ENCODE results near the gene BTBD10.

The BTBD10 gene

DNA sequence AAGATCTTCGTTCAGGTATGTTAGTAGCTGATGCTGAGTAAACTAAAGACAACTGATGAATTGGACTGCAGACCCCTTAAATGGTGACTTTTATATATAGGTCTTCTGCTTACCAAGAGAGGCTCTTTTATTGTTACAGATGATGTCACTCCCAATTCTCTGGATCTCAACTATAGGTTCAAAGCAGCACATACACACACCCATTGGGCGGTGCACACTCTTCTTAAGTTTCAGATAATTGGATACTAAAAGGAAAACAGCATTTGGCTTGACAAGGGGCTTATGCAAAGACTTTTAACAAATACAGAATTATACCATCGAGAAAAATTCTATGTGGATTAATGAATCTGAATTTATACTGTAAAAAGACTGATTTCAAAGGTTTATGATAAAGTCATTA lies 32.9 kb upstream of the BTBD10 start, which contains the start of gene PTH:
PTH (minus strand) TSS at position 69 of the 400 bp plus-strand sequence. CDS start 3,142 bp downstream, outside the sequence.
- TF ChIP-seq EP300 (IDR thresholded peaks at IDR 0.05; ENCODE audit: borderline replicate concordance) (no peak), TCF12 (IDR thresholded peaks at IDR 0.05; ENCODE audit: low read depth) (no peak), TEAD4 (IDR thresholded peaks at IDR 0.05) (no peak), CEBPB (IDR thresholded peaks at IDR 0.05) (no peak), RAD21 (IDR thresholded peaks at IDR 0.05; ENCODE audit: low read depth) (no peak), YY1 (IDR thresholded peaks at IDR 0.05; ENCODE audit: low read depth) (no peak), USF1 (IDR thresholded peaks at IDR 0.05) (no peak), EGR1 (IDR thresholded peaks at IDR 0.05) (no peak), NFIC (IDR thresholded peaks at IDR 0.05) (no peak), ZBTB7A (IDR thresholded peaks at IDR 0.05; ENCODE audit: low read depth) (no peak)

DNA sequence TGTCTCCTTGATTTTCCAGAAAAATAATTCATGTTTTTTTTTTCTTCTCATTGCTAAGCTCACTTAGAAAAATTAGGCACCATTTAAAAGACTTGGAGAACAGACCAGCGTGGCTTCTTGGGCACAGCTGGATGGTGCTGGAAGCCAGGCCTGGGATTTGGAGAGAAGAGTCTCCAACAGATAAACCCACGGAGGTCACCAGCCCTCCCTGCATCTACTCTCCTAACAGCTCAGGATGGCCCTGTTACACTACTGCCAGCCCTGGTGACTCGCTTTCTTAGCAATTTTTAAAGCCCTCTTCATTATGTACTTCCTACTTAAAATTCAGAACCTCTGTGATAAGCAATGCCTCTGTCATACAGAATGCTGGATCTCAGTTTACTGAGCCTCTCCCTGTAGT lies 31.0 kb upstream of the BTBD10 start:
- TF ChIP-seq YY1 (IDR thresholded peaks at IDR 0.05; ENCODE audit: low read depth) (no peak), TEAD4 (IDR thresholded peaks at IDR 0.05) (no peak), ZBTB7A (IDR thresholded peaks at IDR 0.05; ENCODE audit: low read depth) (no peak)

DNA sequence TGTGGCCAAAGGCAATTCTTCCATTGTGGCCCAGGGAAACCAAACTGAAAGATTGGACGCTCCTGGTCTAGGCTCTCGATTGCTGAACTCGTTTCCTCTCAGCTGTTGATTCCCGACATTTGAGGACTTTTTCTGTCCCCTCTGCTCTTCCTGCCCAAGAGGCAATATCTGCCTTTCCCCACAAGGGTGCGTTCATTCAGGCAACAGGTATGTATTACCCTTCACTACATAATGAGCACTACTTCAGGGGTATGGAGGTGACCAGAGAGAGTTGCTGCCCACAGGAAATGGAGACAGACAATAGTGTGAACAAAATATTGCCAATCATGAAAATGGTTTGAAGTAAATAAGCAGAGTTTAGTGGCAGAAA lies 24.6 kb upstream of the BTBD10 start:
- peak; percentile 15; the same call in 1 of the 2 replicates for TF ChIP-seq RAD21 (IDR thresholded peaks at IDR 0.05; ENCODE audit: low read depth)
- TF ChIP-seq FOXM1 (IDR thresholded peaks at IDR 0.05; ENCODE audit: borderline replicate concordance, low read depth): no peak

- TF ChIP-seq MAX (IDR thresholded peaks at IDR 0.05): no peak
These were observed 24.1 kb upstream of the BTBD10 start for GRCh38 chr11:13486926-13487660.

GRCh38 chr11:13480198-13480597 lies 17.2 kb upstream of the BTBD10 start:
- TF ChIP-seq YY1 (IDR thresholded peaks at IDR 0.05; ENCODE audit: low read depth) (no peak), CEBPB (IDR thresholded peaks at IDR 0.05) (no peak), MAX (IDR thresholded peaks at IDR 0.05) (no peak), EGR1 (IDR thresholded peaks at IDR 0.05) (no peak), NFIC (IDR thresholded peaks at IDR 0.05) (no peak), TCF12 (IDR thresholded peaks at IDR 0.05; ENCODE audit: low read depth) (no peak), CREB1 (IDR thresholded peaks at IDR 0.05; ENCODE audit: low read depth) (no peak), USF1 (IDR thresholded peaks at IDR 0.05) (no peak), EP300 (IDR thresholded peaks at IDR 0.05; ENCODE audit: borderline replicate concordance) (no peak), ZBTB7A (IDR thresholded peaks at IDR 0.05; ENCODE audit: low read depth) (no peak), FOXM1 (IDR thresholded peaks at IDR 0.05; ENCODE audit: borderline replicate concordance, low read depth) (no peak), TEAD4 (IDR thresholded peaks at IDR 0.05) (no peak), TAF1 (IDR thresholded peaks at IDR 0.05; ENCODE audit: low read depth) (no peak)
- TF ChIP-seq, protein P1, sequence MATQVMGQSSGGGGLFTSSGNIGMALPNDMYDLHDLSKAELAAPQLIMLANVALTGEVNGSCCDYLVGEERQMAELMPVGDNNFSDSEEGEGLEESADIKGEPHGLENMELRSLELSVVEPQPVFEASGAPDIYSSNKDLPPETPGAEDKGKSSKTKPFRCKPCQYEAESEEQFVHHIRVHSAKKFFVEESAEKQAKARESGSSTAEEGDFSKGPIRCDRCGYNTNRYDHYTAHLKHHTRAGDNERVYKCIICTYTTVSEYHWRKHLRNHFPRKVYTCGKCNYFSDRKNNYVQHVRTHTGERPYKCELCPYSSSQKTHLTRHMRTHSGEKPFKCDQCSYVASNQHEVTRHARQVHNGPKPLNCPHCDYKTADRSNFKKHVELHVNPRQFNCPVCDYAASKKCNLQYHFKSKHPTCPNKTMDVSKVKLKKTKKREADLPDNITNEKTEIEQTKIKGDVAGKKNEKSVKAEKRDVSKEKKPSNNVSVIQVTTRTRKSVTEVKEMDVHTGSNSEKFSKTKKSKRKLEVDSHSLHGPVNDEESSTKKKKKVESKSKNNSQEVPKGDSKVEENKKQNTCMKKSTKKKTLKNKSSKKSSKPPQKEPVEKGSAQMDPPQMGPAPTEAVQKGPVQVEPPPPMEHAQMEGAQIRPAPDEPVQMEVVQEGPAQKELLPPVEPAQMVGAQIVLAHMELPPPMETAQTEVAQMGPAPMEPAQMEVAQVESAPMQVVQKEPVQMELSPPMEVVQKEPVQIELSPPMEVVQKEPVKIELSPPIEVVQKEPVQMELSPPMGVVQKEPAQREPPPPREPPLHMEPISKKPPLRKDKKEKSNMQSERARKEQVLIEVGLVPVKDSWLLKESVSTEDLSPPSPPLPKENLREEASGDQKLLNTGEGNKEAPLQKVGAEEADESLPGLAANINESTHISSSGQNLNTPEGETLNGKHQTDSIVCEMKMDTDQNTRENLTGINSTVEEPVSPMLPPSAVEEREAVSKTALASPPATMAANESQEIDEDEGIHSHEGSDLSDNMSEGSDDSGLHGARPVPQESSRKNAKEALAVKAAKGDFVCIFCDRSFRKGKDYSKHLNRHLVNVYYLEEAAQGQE (IDR thresholded peaks at IDR 0.05; ENCODE audit: low read depth): no peak

DNA sequence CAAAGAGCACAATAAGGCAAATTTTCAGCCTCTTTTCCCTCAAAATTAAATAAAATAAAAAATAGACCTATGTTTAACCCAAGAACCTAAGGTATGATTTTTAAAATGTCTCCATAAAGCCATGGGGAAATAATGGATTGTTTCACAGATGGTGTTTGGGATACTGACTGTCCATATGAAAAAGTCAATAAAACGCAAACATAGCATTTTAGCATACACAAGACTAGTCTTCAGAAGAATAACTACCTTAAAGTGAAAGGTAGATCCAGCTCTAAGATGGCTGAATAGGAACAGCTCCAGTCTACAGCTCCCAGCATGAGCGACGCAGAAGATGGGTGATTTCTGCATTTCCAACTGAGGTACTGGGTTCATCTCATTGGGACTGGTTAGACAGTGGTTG lies 16.7 kb upstream of the BTBD10 start:
- TF ChIP-seq FOXM1 (IDR thresholded peaks at IDR 0.05; ENCODE audit: borderline replicate concordance, low read depth) (no peak), ZBTB7A (IDR thresholded peaks at IDR 0.05; ENCODE audit: low read depth) (no peak), TCF12 (IDR thresholded peaks at IDR 0.05; ENCODE audit: low read depth) (no peak), EP300 (IDR thresholded peaks at IDR 0.05; ENCODE audit: borderline replicate concordance) (no peak), USF1 (IDR thresholded peaks at IDR 0.05) (no peak), TEAD4 (IDR thresholded peaks at IDR 0.05) (no peak), TAF1 (IDR thresholded peaks at IDR 0.05; ENCODE audit: low read depth) (no peak), CEBPB (IDR thresholded peaks at IDR 0.05) (no peak), CREB1 (IDR thresholded peaks at IDR 0.05; ENCODE audit: low read depth) (no peak), EGR1 (IDR thresholded peaks at IDR 0.05) (no peak), MAX (IDR thresholded peaks at IDR 0.05) (no peak), YY1 (IDR thresholded peaks at IDR 0.05; ENCODE audit: low read depth) (no peak), NFIC (IDR thresholded peaks at IDR 0.05) (no peak), RAD21 (IDR thresholded peaks at IDR 0.05; ENCODE audit: low read depth) (no peak)
- TF ChIP-seq, protein P1 (IDR thresholded peaks at IDR 0.05; ENCODE audit: low read depth): no peak
